A673 (cell line): Measurements from ENCODE around the gene RHOXF2B. TPM values are rescaled to one million over a fixed set of nuclear protein-coding genes. Genes with fewer than 3 reads are reported as not detected.
A peak's percentile ranks its signal among the peaks of the same experiment; 100 is the strongest.
"Not testable (repeated sequence)": the region's sequence is repeated elsewhere in the genome, so short reads cannot be mapped to it uniquely, and the experiment has no call there.

Experiments used
- BruUV-seq: library from RNA; stranded (reverse); fragments of 400-500 nt; replicated peaks from 2 replicates; lab custom pipeline; 2021; lab: Mats Ljungman, UMichigan
- CTCF ChIA-PET: fragments of 300-600 bp; sonication (Branson Sonifier 250); formaldehyde crosslinking; loops from one replicate; lab custom pipeline; 2022; ENCODE audit warnings: antibody characterized with exemption; lab: Charles Lee
- POLR2A ChIA-PET: fragments of 300-600 bp; sonication (Branson Sonifier 250); formaldehyde crosslinking; loops from one replicate; lab custom pipeline; 2022; ENCODE audit warnings: antibody characterized with exemption; ENCODE audit not compliant: low non-redundant PET; lab: Charles Lee
- DNase-seq: peaks from one replicate; pipeline ENCODE4 v3.0.0-alpha.2; 2015; ENCODE audit warnings: low spot score
- H3K27ac ChIP-seq: fragments of 200-600 bp; sonication (generic); 2 replicates; pipeline ENCODE4 v1.5.1; 2016; ENCODE audit warnings: mixed run types, low read depth, mild to moderate bottlenecking, mixed read lengths, antibody characterized with exemption, low read length; ENCODE audit not compliant: poor library complexity, severe bottlenecking
- H3K27me3 ChIP-seq: fragments of 200-600 bp; sonication (generic); replicated peaks from 2 replicates; pipeline ENCODE4 v1.6.1; 2017; ENCODE audit warnings: mixed run types, low read depth, mild to moderate bottlenecking, mixed read lengths, antibody characterized with exemption, low read length; ENCODE audit not compliant: insufficient read depth, poor library complexity
- H3K36me3 ChIP-seq: fragments of 200-600 bp; sonication (generic); 2 replicates; pipeline ENCODE4 v1.6.1; 2016; ENCODE audit warnings: mixed run types, mild to moderate bottlenecking, mixed read lengths, antibody characterized with exemption, low read length; ENCODE audit not compliant: insufficient read depth, poor library complexity, severe bottlenecking
- H3K4me1 ChIP-seq: fragments of 200-600 bp; sonication (generic); 2 replicates; pipeline ENCODE4 v1.6.1; 2017; ENCODE audit warnings: mixed run types, mild to moderate bottlenecking, mixed read lengths, antibody characterized with exemption, low read length; ENCODE audit not compliant: insufficient read depth, poor library complexity, severe bottlenecking
- H3K4me3 ChIP-seq: fragments of 200-600 bp; sonication (generic); 2 replicates; pipeline ENCODE4 v1.5.1; 2016; ENCODE audit warnings: low read depth, mixed run types, mild to moderate bottlenecking, mixed read lengths, low read length; ENCODE audit not compliant: poor library complexity, severe bottlenecking
- H3K9me3 ChIP-seq: fragments of 200-600 bp; sonication (generic); 2 replicates; pipeline ENCODE4 v1.6.1; 2016; ENCODE audit warnings: mixed run types, low read depth, mild to moderate bottlenecking, mixed read lengths, antibody characterized with exemption, low read length; ENCODE audit not compliant: poor library complexity, severe bottlenecking
- CTCF ChIP-seq: fragments of 300-800, 200-600 bp; sonication (generic); conservative IDR thresholded peaks from 2 replicates; pipeline ENCODE4 v1.5.1; 2017; ENCODE audit warnings: low read depth, mild to moderate bottlenecking, antibody characterized with exemption, low read length, moderate library complexity, mixed read lengths
- EZH2 ChIP-seq: fragments of 200-600 bp; sonication (generic); IDR thresholded peaks from 2 replicates; pipeline ENCODE4 v1.6.1; 2017; ENCODE audit warnings: borderline replicate concordance, low read depth, mild to moderate bottlenecking, mixed read lengths, antibody characterized with exemption, low read length; ENCODE audit not compliant: poor library complexity, severe bottlenecking
- intact Hi-C: fragments of 100-400 bp; cut with micrococcal nuclease; formaldehyde crosslinking; loops from one replicate; pipeline ENCODE4 v1.10.0; 2022; ENCODE audit not compliant: unreplicated experiment
- total RNA-seq: library from RNA; stranded (reverse); gene quantifications from 2 replicates; pipeline ENCODE4 v1.2.3, GENCODE V29; 2021

The RHOXF2B gene
- total RNA-seq, 1 experiment from 2014 or later: not detected

GRCh38 chrX:120090208-120090607, 12.7 kb upstream of the RHOXF2B start:
- no peak for TF ChIP-seq EZH2
- TF ChIP-seq CTCF: 0 out of 2 replicates have a peak, but pooled peaks have one; percentile 30
- no peak overlapping the region for H3K27ac ChIP-seq
- no peaks in the 10 kb centered on the region for H3K4me1 ChIP-seq
- H3K27me3 ChIP-seq: no peaks in the 10 kb centered on the region
- intact Hi-C loops: no loop called here
- H3K36me3 ChIP-seq: no peaks in the 10 kb centered on the region
- BruUV-seq: no TSS peak
- no peak for DNase-seq
- no peak overlapping the region for H3K4me3 ChIP-seq
- CTCF ChIA-PET: no interaction called here
- POLR2A ChIA-PET: no interaction called here
- no peaks in the 10 kb centered on the region for H3K9me3 ChIP-seq

- Histone ChIP-seq H3K4me1 (no peaks in the 10 kb centered on the region), H3K36me3 (no peaks in the 10 kb centered on the region), H3K27ac (no peak overlapping the region), H3K4me3 (no peak overlapping the region), H3K27me3 (no peaks in the 10 kb centered on the region), H3K9me3 (no peaks in the 10 kb centered on the region)
- intact Hi-C loops: no loop called here
- DNase-seq: no peak
- CTCF ChIA-PET: no interaction called here
- POLR2A ChIA-PET: no interaction called here
- no TSS peak for BruUV-seq
- TF ChIP-seq CTCF (no peak), EZH2 (no peak)
These were observed 10.0 kb upstream of the RHOXF2B start for GRCh38 chrX:120087289-120088017.

GRCh38 chrX:120085553-120086185, 8.2 kb upstream of the RHOXF2B start:
- H3K36me3 ChIP-seq, H3K27me3 ChIP-seq, POLR2A ChIA-PET, H3K27ac ChIP-seq, BruUV-seq, H3K9me3 ChIP-seq, H3K4me3 ChIP-seq, DNase-seq, intact Hi-C loops, H3K4me1 ChIP-seq, CTCF ChIA-PET: not testable (repeated sequence)

GRCh38 chrX:120066169-120066568, 11.3 kb downstream of the RHOXF2B start:
- BruUV-seq, H3K4me3 ChIP-seq, CTCF ChIA-PET, POLR2A ChIA-PET, H3K36me3 ChIP-seq, intact Hi-C loops, H3K27me3 ChIP-seq, H3K9me3 ChIP-seq, H3K4me1 ChIP-seq, H3K27ac ChIP-seq, DNase-seq: not testable (repeated sequence)

- DNase-seq, CTCF ChIA-PET, H3K27me3 ChIP-seq, BruUV-seq, H3K36me3 ChIP-seq, H3K9me3 ChIP-seq, H3K4me3 ChIP-seq, H3K27ac ChIP-seq, intact Hi-C loops, POLR2A ChIA-PET, H3K4me1 ChIP-seq: not testable (repeated sequence)
These were observed 34.8 kb downstream of the RHOXF2B start for GRCh38 chrX:120042712-120043111.

- intact Hi-C loops, H3K4me3 ChIP-seq, H3K27ac ChIP-seq, DNase-seq, CTCF ChIA-PET, H3K9me3 ChIP-seq, BruUV-seq, H3K4me1 ChIP-seq, H3K27me3 ChIP-seq, H3K36me3 ChIP-seq, POLR2A ChIA-PET: not testable (repeated sequence)
These were observed 35.2 kb downstream of the RHOXF2B start for GRCh38 chrX:120042247-120042646.
